BLaER1 (cell line): ENCODE measurements around the gene LRCH4.
A peak's percentile ranks its signal among the peaks of the same experiment; 100 is the strongest.

Source experiments
- H3K27ac ChIP-seq: shearing (Covaris generic); formaldehyde crosslinking; 2 replicates; pipeline ENCODE4 v1.8.1; 2022
- H3K27me3 ChIP-seq: shearing (Covaris generic); formaldehyde crosslinking; 2 replicates; pipeline ENCODE4 v1.8.1; 2022
- H3K36me3 ChIP-seq: shearing (Covaris generic); formaldehyde crosslinking; 2 replicates; pipeline ENCODE4 v1.8.1; 2022
- H3K4me1 ChIP-seq: shearing (Covaris generic); formaldehyde crosslinking; 2 replicates; pipeline ENCODE4 v1.8.1; 2022
- H3K4me2 ChIP-seq: shearing (Covaris generic); formaldehyde crosslinking; 2 replicates; pipeline ENCODE4 v1.8.1; 2022
- H3K4me3 ChIP-seq: shearing (Covaris generic); formaldehyde crosslinking; 2 replicates; pipeline ENCODE4 v1.8.1; 2022
- H3K9ac ChIP-seq: shearing (Covaris generic); formaldehyde crosslinking; 2 replicates; pipeline ENCODE4 v1.8.1; 2022
- H3K9me3 ChIP-seq: shearing (Covaris generic); formaldehyde crosslinking; 2 replicates; pipeline ENCODE4 v1.8.1; 2022
- H4K20me1 ChIP-seq: shearing (Covaris generic); formaldehyde crosslinking; 2 replicates; pipeline ENCODE4 v1.8.1; 2022
- Cebpa-rat ChIP-seq: shearing (Covaris generic); IDR thresholded peaks from 2 replicates; pipeline ENCODE4 v1.8.1; 2022

The LRCH4 gene

GRCh38 chr7:100575746-100576383 is 10.1 kb downstream of the LRCH4 start:
- peaks cover 67% of the 10 kb centered on the region for H4K20me1 ChIP-seq
- no peak overlapping the region for H3K9ac ChIP-seq
- peaks cover 22% of the 10 kb centered on the region for H3K4me1 ChIP-seq
- H3K4me2 ChIP-seq, result no peak overlapping the region
- H3K4me3 ChIP-seq, result no peak overlapping the region
- H3K27ac ChIP-seq, result no peak overlapping the region
- no peak for TF ChIP-seq Cebpa-rat
- H3K36me3 ChIP-seq, result peaks cover 92% of the 10 kb centered on the region
- H3K9me3 ChIP-seq, result no peaks in the 10 kb centered on the region
- H3K27me3 ChIP-seq, result peaks cover 5% of the 10 kb centered on the region

DNA sequence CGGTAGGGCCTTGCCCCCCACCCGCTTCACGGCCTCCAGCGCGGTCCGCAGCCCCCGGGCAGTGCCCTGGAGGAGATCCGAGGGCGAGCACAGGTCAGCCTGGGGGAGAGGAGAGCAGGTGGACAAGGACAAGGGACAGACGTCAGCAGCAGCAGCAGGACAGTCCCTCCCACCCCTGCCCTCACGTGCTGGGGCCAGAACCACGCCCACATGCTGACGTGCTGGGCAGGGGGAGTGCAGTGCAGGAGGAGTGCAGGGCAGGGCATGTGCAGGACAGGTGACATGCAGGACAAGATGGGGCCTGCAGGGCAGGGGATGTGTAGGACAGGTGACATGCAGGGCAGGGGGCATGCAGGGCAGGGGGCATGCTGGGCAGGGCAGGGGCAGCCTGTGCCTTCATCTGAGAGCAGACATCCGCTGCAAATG is 10.7 kb downstream of the LRCH4 start:
- no peak for TF ChIP-seq Cebpa-rat
- no peak overlapping the region for H3K27ac ChIP-seq
- no peak overlapping the region for H3K4me2 ChIP-seq
- H3K9ac ChIP-seq, result no peak overlapping the region
- peaks cover 12% of the 10 kb centered on the region for H3K27me3 ChIP-seq
- peaks cover 27% of the 10 kb centered on the region for H3K4me1 ChIP-seq
- H3K9me3 ChIP-seq, result no peaks in the 10 kb centered on the region
- H3K4me3 ChIP-seq, result no peak overlapping the region
- H3K36me3 ChIP-seq, result peaks cover 85% of the 10 kb centered on the region
- peaks cover 70% of the 10 kb centered on the region for H4K20me1 ChIP-seq

- Histone ChIP-seq H3K4me1 (peaks cover 33% of the 10 kb centered on the region), H3K36me3 (peaks cover 79% of the 10 kb centered on the region), H3K4me3 (no peak overlapping the region), H3K27me3 (peaks cover 18% of the 10 kb centered on the region), H3K9ac (no peak overlapping the region), H3K27ac (no peak overlapping the region), H3K9me3 (no peaks in the 10 kb centered on the region), H4K20me1 (peaks cover 76% of the 10 kb centered on the region), H3K4me2 (no peak overlapping the region)
- TF ChIP-seq Cebpa-rat, result no peak
Observed at GRCh38 chr7:100574362-100575205, 11.3 kb downstream of the LRCH4 start.

DNA sequence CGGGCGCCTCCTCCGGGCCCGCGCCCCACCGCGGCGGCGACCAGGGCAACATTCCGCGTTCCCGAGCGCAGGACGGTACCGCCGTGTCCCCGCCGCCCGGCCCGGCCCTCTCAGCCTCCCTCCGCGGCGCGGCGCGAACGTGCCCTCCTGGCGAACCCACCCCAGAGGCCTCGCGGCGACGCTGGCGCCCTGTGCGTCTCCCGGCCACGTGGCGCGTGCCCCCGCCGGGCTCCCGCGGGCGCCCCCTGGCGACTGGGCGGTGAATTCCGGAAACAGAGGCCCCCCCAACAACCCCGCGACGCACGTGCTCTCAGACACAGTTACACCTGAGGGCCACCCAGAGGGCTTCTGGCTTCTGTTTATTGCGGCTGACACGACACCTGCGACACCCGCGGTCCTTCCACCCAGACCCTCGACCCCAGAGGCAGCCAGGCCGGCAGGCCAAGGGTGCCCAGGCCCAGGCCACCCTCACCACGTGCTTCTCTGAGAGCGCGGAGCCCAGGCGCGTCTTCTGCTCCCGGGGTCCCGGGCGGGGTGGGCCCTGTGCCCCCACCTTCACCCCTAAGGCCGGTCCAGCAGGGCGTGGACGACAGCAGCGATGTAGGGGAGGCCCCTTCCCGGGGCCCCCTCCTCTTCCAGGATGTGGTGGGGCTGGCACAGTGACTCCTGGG is 12.1 kb downstream of the LRCH4 start, which contains the start of gene SAP25:
Gene SAP25 (minus strand): TSS at position 210 of the 671 bp plus-strand sequence. CDS start 158 bp downstream, at position 52.
- Histone ChIP-seq H3K27ac (no peak within 1 kb of the TSS), H3K27me3 (peaks cover 25% of the 10 kb centered on the region), H4K20me1 (peaks cover 75% of the 10 kb centered on the region), H3K9ac (no peak within 1 kb of the TSS), H3K4me1 (peaks cover 41% of the 10 kb centered on the region), H3K4me3 (no peak within 1 kb of the TSS), H3K36me3 (peaks cover 71% of the 10 kb centered on the region), H3K9me3 (no peaks in the 10 kb centered on the region), H3K4me2 (peak within 1 kb of the TSS; percentile 49)
- no peak for TF ChIP-seq Cebpa-rat

- TF ChIP-seq Cebpa-rat, result no peak
- peak overlapping the region; percentile 49 for H3K4me2 ChIP-seq
- peaks cover 48% of the 10 kb centered on the region for H3K4me1 ChIP-seq
- peaks cover 68% of the 10 kb centered on the region for H4K20me1 ChIP-seq
- H3K27ac ChIP-seq, result no peak overlapping the region
- peaks cover 25% of the 10 kb centered on the region for H3K27me3 ChIP-seq
- H3K4me3 ChIP-seq, result no peak overlapping the region
- no peaks in the 10 kb centered on the region for H3K9me3 ChIP-seq
- no peak overlapping the region for H3K9ac ChIP-seq
- peaks cover 64% of the 10 kb centered on the region for H3K36me3 ChIP-seq
Observed at GRCh38 chr7:100572949-100573675, 12.8 kb downstream of the LRCH4 start.

GRCh38 chr7:100572281-100572948 is 13.5 kb downstream of the LRCH4 start:
- Histone ChIP-seq H4K20me1 (peaks cover 62% of the 10 kb centered on the region), H3K27me3 (peaks cover 25% of the 10 kb centered on the region), H3K4me1 (peaks cover 55% of the 10 kb centered on the region), H3K27ac (no peak overlapping the region), H3K9me3 (no peaks in the 10 kb centered on the region), H3K4me3 (no peak overlapping the region), H3K4me2 (peak overlapping the region; percentile 49), H3K9ac (no peak overlapping the region), H3K36me3 (peaks cover 57% of the 10 kb centered on the region)
- no peak for TF ChIP-seq Cebpa-rat

- Histone ChIP-seq H3K4me3 (no peak overlapping the region), H3K9me3 (no peaks in the 10 kb centered on the region), H3K27me3 (peaks cover 25% of the 10 kb centered on the region), H3K4me1 (peaks cover 62% of the 10 kb centered on the region), H3K4me2 (peak overlapping the region; percentile 91; the same call in 1 of the 2 replicates), H3K36me3 (peaks cover 51% of the 10 kb centered on the region), H3K27ac (no peak overlapping the region), H4K20me1 (peaks cover 56% of the 10 kb centered on the region), H3K9ac (no peak overlapping the region)
- no peak for TF ChIP-seq Cebpa-rat
Observed at GRCh38 chr7:100571829-100572116, 14.2 kb downstream of the LRCH4 start.

DNA sequence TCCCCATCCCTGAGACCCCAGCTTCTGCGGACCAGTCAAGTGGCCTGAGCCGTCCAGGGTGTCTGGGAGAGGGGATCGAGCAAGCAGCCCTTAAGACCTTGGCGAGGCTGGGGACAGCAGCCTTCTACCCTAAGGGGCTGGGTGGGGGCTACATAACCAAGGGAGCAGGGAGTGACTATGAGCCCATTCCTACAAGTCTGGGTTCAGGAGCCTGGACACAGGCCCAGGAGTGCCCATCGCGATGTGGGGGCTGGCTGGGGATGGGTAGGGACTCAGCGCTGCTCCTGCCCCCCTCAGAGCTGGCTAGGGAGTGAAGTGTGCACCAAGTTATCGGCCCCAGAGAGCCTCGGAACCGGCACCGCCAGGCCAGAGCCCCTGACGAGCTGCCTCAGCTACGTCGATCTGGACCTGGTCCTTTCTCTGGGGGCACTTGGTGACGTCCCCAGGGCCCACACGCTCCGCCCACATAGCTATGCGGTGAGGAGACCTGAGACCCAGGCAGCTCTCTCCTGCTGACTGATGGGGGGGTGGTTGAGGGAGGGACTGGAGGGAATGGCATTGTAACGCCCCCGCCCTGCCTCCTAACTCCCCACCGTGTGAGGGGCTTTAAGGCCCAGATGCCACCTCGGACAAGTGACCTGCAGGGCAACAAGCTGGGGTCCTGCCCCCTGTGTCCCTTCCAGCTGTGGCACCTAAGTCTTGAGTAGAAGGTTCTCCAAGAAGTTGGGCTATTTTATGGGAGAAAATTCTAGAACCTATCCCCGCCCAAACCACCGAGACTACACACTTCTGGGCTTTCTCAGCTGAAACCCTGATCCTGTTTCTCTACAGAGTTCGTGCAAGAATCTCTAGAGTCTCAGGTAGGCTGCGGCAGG is 14.7 kb downstream of the LRCH4 start:
- Histone ChIP-seq H4K20me1 (peaks cover 51% of the 10 kb centered on the region), H3K4me3 (no peak overlapping the region), H3K36me3 (peaks cover 45% of the 10 kb centered on the region), H3K4me1 (peaks cover 64% of the 10 kb centered on the region), H3K9me3 (no peaks in the 10 kb centered on the region), H3K27me3 (peaks cover 25% of the 10 kb centered on the region), H3K27ac (no peak overlapping the region), H3K4me2 (peak overlapping the region; percentile 91), H3K9ac (no peak overlapping the region)
- TF ChIP-seq Cebpa-rat, result no peak
